ENCODE data around the gene PWWP2B.

PWWP2B gene

DNA sequence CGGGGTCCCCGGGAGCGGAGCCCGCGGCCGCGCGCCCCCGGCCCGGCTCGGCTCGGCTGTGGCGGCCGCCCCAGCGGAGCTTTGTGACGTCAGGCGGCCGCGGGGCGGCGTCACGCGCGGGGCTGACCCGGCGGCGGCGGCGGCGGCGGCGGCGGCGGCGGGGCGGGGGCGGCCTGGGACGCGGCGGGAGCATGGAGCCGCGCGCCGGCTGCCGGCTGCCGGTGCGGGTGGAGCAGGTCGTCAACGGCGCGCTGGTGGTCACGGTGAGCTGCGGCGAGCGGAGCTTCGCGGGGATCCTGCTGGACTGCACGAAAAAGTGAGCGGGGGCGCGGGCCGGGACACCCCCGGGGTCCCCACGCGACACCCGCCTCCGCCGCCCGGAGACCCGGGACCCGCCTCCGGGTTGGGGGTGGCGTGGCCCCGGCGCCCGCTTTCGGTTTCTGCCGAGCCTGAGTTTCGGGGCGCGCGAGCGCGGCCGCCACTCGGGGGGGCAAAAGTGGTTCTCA, at the start of gene PWWP2B:
PWWP2B (plus strand) TSS at position 165 of the 506 bp plus-strand sequence; CDS start at position 192, 27 bp downstream.
- H3K4me3 ChIP-seq (ENCODE audit: control insufficient read depth, low read depth, low read length): peak within 1 kb of the TSS; percentile 52
- TF ChIP-seq, protein P1, sequence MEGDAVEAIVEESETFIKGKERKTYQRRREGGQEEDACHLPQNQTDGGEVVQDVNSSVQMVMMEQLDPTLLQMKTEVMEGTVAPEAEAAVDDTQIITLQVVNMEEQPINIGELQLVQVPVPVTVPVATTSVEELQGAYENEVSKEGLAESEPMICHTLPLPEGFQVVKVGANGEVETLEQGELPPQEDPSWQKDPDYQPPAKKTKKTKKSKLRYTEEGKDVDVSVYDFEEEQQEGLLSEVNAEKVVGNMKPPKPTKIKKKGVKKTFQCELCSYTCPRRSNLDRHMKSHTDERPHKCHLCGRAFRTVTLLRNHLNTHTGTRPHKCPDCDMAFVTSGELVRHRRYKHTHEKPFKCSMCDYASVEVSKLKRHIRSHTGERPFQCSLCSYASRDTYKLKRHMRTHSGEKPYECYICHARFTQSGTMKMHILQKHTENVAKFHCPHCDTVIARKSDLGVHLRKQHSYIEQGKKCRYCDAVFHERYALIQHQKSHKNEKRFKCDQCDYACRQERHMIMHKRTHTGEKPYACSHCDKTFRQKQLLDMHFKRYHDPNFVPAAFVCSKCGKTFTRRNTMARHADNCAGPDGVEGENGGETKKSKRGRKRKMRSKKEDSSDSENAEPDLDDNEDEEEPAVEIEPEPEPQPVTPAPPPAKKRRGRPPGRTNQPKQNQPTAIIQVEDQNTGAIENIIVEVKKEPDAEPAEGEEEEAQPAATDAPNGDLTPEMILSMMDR (IDR thresholded peaks at IDR 0.05; ENCODE audit: control insufficient read depth, insufficient read depth, low read depth, low read length, missing control alignments): no peak
- DNase-seq (ENCODE audit: low read depth): no peak

DNA sequence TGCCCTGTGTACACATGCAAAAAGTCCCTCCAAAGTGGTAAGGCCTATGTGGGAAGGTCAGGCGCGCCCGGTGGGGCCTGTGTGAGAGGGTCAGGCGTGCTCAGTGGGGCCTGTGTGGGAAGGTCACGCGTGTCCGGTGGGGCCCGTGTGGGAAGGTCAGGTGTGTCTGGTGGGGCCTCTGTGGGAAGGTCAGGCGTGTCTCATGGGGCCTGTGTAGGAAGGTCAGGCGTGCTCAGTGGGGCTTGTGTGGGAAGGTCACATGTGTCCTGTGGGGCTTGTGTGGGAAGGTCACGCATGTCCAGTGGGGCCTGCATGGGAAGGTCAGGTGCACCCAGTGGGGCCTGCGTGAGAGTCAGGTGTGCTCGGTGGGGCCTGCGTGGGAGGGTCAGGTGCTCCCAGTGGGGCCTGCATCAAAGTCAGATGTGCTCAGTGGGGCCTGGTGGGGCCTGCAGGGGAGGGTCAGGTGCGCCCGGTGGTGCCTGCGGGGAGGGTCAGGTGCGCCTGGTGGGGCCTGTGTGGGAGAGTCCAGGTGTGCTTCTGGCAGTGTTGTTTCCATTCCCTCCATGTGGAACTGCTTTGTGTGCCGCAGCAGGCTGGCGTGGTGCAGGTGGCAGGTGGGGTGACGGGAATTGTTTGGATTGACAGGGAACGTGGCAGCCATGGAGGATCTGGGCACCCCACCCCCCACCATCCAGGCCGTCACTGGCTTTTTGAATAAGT, 49.6 kb upstream of the PWWP2B start:
- TF ChIP-seq, protein P1 (IDR thresholded peaks at IDR 0.05; ENCODE audit: control insufficient read depth, insufficient read depth, low read depth, low read length, missing control alignments): no peak
- no peak for DNase-seq (ENCODE audit: low read depth)

DNA sequence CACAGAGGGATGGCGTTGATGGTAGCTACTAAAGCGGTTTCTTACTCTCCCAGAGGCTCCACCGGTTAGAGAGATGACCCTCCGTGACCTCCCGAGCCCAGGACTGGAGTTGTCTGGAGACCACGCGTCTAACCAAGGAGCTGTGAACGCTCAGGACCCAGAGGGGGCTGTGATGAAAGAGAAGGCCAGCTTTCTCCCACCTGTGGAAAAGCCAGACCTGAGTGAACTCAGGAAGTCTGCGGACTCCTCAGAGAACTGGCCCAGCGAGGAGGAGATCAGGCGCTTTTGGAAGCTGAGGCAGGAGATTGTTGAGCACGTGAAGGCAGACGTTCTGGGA, 49.1 kb upstream of the PWWP2B start:
- H3K4me3 ChIP-seq (ENCODE audit: control insufficient read depth, low read depth, low read length): no peak overlapping the region
- no peak for DNase-seq (ENCODE audit: low read depth)
- TF ChIP-seq, protein P1 (IDR thresholded peaks at IDR 0.05; ENCODE audit: control insufficient read depth, insufficient read depth, low read depth, low read length, missing control alignments): no peak

More for the DNA sequence above, 49.6 kb upstream of the PWWP2B start:
- no peak overlapping the region for H3K4me3 ChIP-seq (ENCODE audit: control insufficient read depth, low read depth, low read length)

DNA sequence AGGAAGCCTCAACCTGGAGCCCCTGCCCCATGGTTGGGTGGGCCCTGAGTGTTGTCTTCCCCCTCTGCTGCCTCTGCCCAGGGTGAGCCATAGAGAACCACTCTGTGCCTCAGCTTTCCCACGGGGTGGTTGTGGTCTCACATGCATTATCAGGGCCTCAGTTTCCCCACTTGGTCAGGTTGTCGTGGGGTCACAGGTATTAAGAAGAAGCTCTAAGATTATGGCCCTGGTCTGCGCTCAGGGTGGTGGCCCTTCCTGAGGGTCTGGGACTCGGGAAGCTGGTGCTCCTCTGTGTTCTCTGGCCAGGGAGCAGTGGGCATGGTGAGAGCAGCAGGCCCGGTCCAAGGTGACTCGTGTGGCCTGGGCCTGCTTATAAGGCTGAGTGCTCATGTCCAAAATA, 47.2 kb upstream of the PWWP2B start:
- no peak overlapping the region for H3K4me3 ChIP-seq (ENCODE audit: control insufficient read depth, low read depth, low read length)
- TF ChIP-seq, protein P1 (IDR thresholded peaks at IDR 0.05; ENCODE audit: control insufficient read depth, insufficient read depth, low read depth, low read length, missing control alignments): no peak
- DNase-seq (ENCODE audit: low read depth): no peak

DNA sequence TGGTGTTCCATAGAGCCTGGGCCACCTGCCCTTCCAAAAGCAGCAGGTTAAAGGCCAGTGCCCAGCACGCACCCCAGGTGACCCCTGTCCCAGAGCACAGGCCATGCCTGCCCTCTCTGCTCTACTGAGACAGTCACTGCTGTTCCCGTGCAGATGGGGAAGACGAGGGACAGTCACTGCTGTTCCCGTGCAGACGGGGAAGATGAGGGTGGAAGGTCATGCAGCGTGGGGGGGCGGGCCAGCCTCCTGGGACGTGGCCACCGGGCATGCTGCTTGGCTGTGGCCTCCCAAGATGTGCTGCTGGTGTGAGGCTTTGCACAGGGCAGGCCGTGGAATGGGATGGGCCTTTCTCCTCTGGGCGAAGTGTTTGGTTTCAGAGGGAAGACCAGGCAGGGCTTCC, 46.6 kb upstream of the PWWP2B start:
- no peak for DNase-seq (ENCODE audit: low read depth)
- H3K4me3 ChIP-seq (ENCODE audit: control insufficient read depth, low read depth, low read length): no peak overlapping the region
- TF ChIP-seq, protein P1 (IDR thresholded peaks at IDR 0.05; ENCODE audit: control insufficient read depth, insufficient read depth, low read depth, low read length, missing control alignments): no peak

DNA sequence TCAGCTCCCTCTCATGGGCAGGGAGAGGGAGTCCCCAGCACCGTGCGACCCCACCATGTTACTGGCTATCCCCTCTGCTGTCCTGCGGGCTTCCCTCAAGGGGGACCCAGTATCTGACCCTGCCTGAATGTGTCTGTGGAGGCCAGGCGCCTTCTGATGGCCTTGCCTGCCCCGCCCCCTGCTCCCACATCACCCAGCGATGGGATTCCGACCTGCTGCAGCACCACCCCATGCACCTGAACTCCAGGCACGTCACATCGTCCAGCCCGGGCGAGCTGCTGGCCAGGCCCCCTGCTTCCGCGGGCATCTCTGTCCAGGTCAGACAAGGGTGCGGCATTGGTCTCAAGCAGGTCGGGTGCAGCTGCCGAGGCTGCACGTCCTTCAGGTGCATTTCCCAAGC, 46.1 kb upstream of the PWWP2B start:
- no peak overlapping the region for H3K4me3 ChIP-seq (ENCODE audit: control insufficient read depth, low read depth, low read length)
- TF ChIP-seq, protein P1 (IDR thresholded peaks at IDR 0.05; ENCODE audit: control insufficient read depth, insufficient read depth, low read depth, low read length, missing control alignments): no peak
- DNase-seq (ENCODE audit: low read depth): no peak
